ENCODE measurements around the gene SCN4A.
"Not testable (repeated sequence)": the region's sequence is repeated elsewhere in the genome, so short reads cannot be mapped to it uniquely, and the experiment has no call there.

SCN4A gene

GRCh38 chr17:63972796-63973195 is at the start of gene SCN4A:
Gene SCN4A, minus strand, starts transcription at chr17:63972918. Its CDS starts 77 bp downstream, at chr17:63972841.
- DNase-seq (ENCODE audit: low read depth): no peak

- no peak for DNase-seq (ENCODE audit: low read depth)
Observed at GRCh38 chr17:64020056-64020766, 47.5 kb upstream of the SCN4A start, which contains the start of gene ICAM2. Gene ICAM2, minus strand, starts transcription at chr17:64020633. Its CDS starts 13,942 bp downstream, at chr17:64006691.

- not testable (repeated sequence) for DNase-seq (ENCODE audit: low read depth)
Observed at GRCh38 chr17:64019551-64019961, 46.8 kb upstream of the SCN4A start.

- no peak for DNase-seq (ENCODE audit: low read depth)
Observed at GRCh38 chr17:64017381-64017980, 44.8 kb upstream of the SCN4A start.

GRCh38 chr17:64016974-64017373 is 44.3 kb upstream of the SCN4A start:
- no peak for DNase-seq (ENCODE audit: low read depth)

- no peak for DNase-seq (ENCODE audit: low read depth)
Observed at GRCh38 chr17:64016231-64016784, 43.6 kb upstream of the SCN4A start.

GRCh38 chr17:64015447-64015846 is 42.7 kb upstream of the SCN4A start:
- no peak for DNase-seq (ENCODE audit: low read depth)

GRCh38 chr17:64009571-64010402 is 37.1 kb upstream of the SCN4A start:
- DNase-seq (ENCODE audit: low read depth): no peak

GRCh38 chr17:64008830-64009229 is 36.1 kb upstream of the SCN4A start:
- DNase-seq (ENCODE audit: low read depth): no peak

GRCh38 chr17:64008346-64008745 is 35.6 kb upstream of the SCN4A start:
- DNase-seq (ENCODE audit: low read depth): no peak

- no peak for DNase-seq (ENCODE audit: low read depth)
Observed at GRCh38 chr17:64007838-64008282, 35.1 kb upstream of the SCN4A start.

GRCh38 chr17:64007089-64007837 is 34.5 kb upstream of the SCN4A start:
- not testable (repeated sequence) for DNase-seq (ENCODE audit: low read depth)

- DNase-seq (ENCODE audit: low read depth): no peak
Observed at GRCh38 chr17:64006361-64007088, 33.8 kb upstream of the SCN4A start.

- no peak for DNase-seq (ENCODE audit: low read depth)
Observed at GRCh38 chr17:64005734-64006167, 33.0 kb upstream of the SCN4A start.

- no peak for DNase-seq (ENCODE audit: low read depth)
Observed at GRCh38 chr17:64004903-64005733, 32.4 kb upstream of the SCN4A start.

GRCh38 chr17:64004218-64004770 is 31.6 kb upstream of the SCN4A start:
- no peak for DNase-seq (ENCODE audit: low read depth)

- DNase-seq (ENCODE audit: low read depth): no peak
Observed at GRCh38 chr17:64003526-64004121, 30.9 kb upstream of the SCN4A start.

GRCh38 chr17:64002658-64003525 is 30.2 kb upstream of the SCN4A start:
- DNase-seq (ENCODE audit: low read depth): no peak

Measured in GM04504 (cell line).